ENCODE results near the gene RTL9. TPM values are rescaled to one million over a fixed set of nuclear protein-coding genes. Genes with fewer than 3 reads are reported as not detected.
"Not testable (repeated sequence)": the region's sequence is repeated elsewhere in the genome, so short reads cannot be mapped to it uniquely, and the experiment has no call there.

RTL9 gene
- total and polyA plus RNA-seq, 7 donors = under 0.01 to 0.28 (median 0.03) TPM; not detected in 4

GRCh38 chrX:110322603-110323002 is 36.0 kb upstream of the RTL9 start:
- DNase-seq = no peak
- H3K36me3 ChIP-seq = no peaks in the 10 kb centered on the region
- H3K4me3 ChIP-seq = no peak overlapping the region
- intact Hi-C loops (cut with DNase I) = no loop called here
- WGBS, 2 donors = 75 to 80% methylated on average over 4 of the region's 4 CpGs
- no peaks in the 10 kb centered on the region for H3K27me3 ChIP-seq
- no peak for TF ChIP-seq POLR2A (IDR thresholded peaks at IDR 0.05)
- no peak for TF ChIP-seq POLR2AphosphoS5 (IDR thresholded peaks at IDR 0.05)
- TF ChIP-seq, protein P1, sequence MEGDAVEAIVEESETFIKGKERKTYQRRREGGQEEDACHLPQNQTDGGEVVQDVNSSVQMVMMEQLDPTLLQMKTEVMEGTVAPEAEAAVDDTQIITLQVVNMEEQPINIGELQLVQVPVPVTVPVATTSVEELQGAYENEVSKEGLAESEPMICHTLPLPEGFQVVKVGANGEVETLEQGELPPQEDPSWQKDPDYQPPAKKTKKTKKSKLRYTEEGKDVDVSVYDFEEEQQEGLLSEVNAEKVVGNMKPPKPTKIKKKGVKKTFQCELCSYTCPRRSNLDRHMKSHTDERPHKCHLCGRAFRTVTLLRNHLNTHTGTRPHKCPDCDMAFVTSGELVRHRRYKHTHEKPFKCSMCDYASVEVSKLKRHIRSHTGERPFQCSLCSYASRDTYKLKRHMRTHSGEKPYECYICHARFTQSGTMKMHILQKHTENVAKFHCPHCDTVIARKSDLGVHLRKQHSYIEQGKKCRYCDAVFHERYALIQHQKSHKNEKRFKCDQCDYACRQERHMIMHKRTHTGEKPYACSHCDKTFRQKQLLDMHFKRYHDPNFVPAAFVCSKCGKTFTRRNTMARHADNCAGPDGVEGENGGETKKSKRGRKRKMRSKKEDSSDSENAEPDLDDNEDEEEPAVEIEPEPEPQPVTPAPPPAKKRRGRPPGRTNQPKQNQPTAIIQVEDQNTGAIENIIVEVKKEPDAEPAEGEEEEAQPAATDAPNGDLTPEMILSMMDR (IDR thresholded peaks at IDR 0.05) = no peak
- TF ChIP-seq EP300 (IDR thresholded peaks at IDR 0.05) = no peak
- H3K27ac ChIP-seq = no peak overlapping the region
- H3K9me3 ChIP-seq = no peaks in the 10 kb centered on the region
- H3K4me1 ChIP-seq = no peaks in the 10 kb centered on the region

- no peaks in the 10 kb centered on the region for H3K4me1 ChIP-seq
- H3K4me3 ChIP-seq = no peak overlapping the region
- TF ChIP-seq, protein P1 (IDR thresholded peaks at IDR 0.05) = no peak
- TF ChIP-seq EP300 (IDR thresholded peaks at IDR 0.05) (no peak), POLR2AphosphoS5 (IDR thresholded peaks at IDR 0.05) (no peak), POLR2A (IDR thresholded peaks at IDR 0.05) (no peak)
- intact Hi-C loops (cut with DNase I) = no loop called here
- H3K27ac ChIP-seq = no peak overlapping the region
- no peaks in the 10 kb centered on the region for H3K9me3 ChIP-seq
- no peaks in the 10 kb centered on the region for H3K27me3 ChIP-seq
- WGBS, 2 donors = 94 to 97% methylated on average over 4 of the region's 4 CpGs
- no peak for DNase-seq
- no peaks in the 10 kb centered on the region for H3K36me3 ChIP-seq
Measured at GRCh38 chrX:110326712-110327111, 31.9 kb upstream of the RTL9 start.

DNA sequence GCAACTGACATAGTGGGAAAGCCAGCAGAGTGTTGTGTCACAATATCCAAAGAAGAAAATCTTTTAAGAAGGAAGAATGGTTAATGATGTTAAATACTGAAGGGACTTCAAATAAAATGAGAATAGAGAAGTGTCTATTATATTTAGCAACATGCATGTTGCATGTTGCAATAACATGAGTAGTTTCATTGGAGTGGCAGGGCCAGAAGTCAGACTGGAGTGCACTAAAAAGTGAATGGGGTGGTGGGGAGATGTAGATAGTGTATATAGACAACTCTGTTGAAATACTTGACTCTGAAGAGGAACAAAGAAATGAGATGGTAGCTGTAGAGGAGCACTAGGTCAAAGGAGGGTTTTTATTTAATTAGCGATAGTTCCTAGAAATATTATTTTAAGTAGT is 31.3 kb upstream of the RTL9 start:
- H3K27me3 ChIP-seq = no peaks in the 10 kb centered on the region
- no peak for DNase-seq
- H3K27ac ChIP-seq = no peak overlapping the region
- no peaks in the 10 kb centered on the region for H3K4me1 ChIP-seq
- no peaks in the 10 kb centered on the region for H3K9me3 ChIP-seq
- intact Hi-C loops (cut with DNase I) = no loop called here
- no peaks in the 10 kb centered on the region for H3K36me3 ChIP-seq
- TF ChIP-seq POLR2AphosphoS5 (IDR thresholded peaks at IDR 0.05) (no peak), EP300 (IDR thresholded peaks at IDR 0.05) (no peak), POLR2A (IDR thresholded peaks at IDR 0.05) (no peak)
- TF ChIP-seq, protein P1 (IDR thresholded peaks at IDR 0.05) = no peak
- no peak overlapping the region for H3K4me3 ChIP-seq
- 92 to 100% methylated on average over 1 of the region's 1 CpG for WGBS, 2 donors

- 32 to 81% methylated on average over 1 of the region's 1 CpG for WGBS, 2 donors
- H3K4me3 ChIP-seq; H3K36me3 ChIP-seq; intact Hi-C loops (cut with DNase I); H3K4me1 ChIP-seq; H3K9me3 ChIP-seq; DNase-seq; H3K27me3 ChIP-seq; H3K27ac ChIP-seq: not testable (repeated sequence)
Measured at GRCh38 chrX:110328613-110329012, 30.0 kb upstream of the RTL9 start.

GRCh38 chrX:110331444-110332030 is 27.1 kb upstream of the RTL9 start:
- Histone ChIP-seq H3K27me3 (no peaks in the 10 kb centered on the region), H3K4me3 (no peak overlapping the region), H3K36me3 (no peaks in the 10 kb centered on the region), H3K9me3 (no peaks in the 10 kb centered on the region), H3K27ac (no peak overlapping the region), H3K4me1 (no peaks in the 10 kb centered on the region)
- intact Hi-C loops (cut with DNase I) = no loop called here
- no peak for DNase-seq
- 59 to 82% methylated on average over 3 of the region's 3 CpGs for WGBS, 2 donors
- no peak for TF ChIP-seq POLR2AphosphoS5 (IDR thresholded peaks at IDR 0.05)
- TF ChIP-seq POLR2A (IDR thresholded peaks at IDR 0.05) = no peak
- TF ChIP-seq, protein P1 (IDR thresholded peaks at IDR 0.05) = no peak
- no peak for TF ChIP-seq EP300 (IDR thresholded peaks at IDR 0.05)

- H3K4me3 ChIP-seq; H3K9me3 ChIP-seq; intact Hi-C loops (cut with DNase I); H3K36me3 ChIP-seq; H3K4me1 ChIP-seq; DNase-seq; H3K27me3 ChIP-seq; H3K27ac ChIP-seq: not testable (repeated sequence)
- 88 to 100% methylated on average over 1 of the region's 1 CpG for WGBS, 2 donors
Measured at GRCh38 chrX:110333458-110333857, 25.2 kb upstream of the RTL9 start.
